GM19467 (cell line): ENCODE data around the gene GPR55.

Source experiments
- ATAC-seq: cut with Tn5 transposase; IDR thresholded peaks from one replicate; pipeline ENCODE4 v1.9.1; 2021; ENCODE audit warnings: mild to moderate bottlenecking, moderate library complexity; ENCODE audit not compliant: unreplicated experiment

GPR55 gene

DNA sequence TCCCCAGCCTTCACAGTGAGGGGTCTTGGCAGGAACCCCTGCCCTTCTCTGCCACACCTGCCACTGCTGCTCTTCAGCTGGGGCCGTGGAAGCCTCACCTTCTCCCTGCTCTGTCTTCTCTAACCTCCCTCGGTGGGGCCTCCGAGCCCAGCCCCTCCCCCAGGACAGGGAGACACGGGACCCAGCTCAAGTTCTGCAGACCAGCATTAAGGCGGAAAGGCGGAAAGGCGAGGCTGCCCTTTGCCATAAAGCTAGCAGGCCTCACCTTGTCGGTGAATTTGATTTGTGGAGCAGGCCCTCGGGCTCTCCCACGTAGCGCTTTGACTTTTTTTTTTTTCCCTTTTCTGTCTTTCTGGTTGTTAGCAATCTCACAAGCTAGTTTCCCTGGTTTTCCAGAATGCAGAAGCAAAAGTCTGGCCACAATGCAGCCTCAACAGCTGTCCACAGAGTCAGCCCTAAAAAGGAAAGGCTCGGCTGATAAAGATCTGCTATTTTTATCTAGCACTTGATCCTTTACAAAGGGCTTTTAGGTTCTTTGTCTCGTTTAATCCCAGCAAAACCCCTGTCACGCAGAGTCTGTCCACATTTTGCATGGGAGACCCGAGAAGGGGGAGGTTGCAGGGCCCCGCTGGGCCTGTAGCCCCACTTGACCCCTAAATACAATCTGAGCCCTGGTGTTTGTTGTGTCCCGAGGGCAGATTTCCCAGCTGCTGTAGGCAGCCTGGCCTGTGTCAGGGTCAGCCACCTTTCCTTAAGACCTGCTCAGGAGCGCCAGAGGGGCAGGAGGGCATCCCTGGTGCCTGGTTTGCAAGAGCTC, 54.3 kb downstream of the GPR55 start:
- no peak for ATAC-seq

DNA sequence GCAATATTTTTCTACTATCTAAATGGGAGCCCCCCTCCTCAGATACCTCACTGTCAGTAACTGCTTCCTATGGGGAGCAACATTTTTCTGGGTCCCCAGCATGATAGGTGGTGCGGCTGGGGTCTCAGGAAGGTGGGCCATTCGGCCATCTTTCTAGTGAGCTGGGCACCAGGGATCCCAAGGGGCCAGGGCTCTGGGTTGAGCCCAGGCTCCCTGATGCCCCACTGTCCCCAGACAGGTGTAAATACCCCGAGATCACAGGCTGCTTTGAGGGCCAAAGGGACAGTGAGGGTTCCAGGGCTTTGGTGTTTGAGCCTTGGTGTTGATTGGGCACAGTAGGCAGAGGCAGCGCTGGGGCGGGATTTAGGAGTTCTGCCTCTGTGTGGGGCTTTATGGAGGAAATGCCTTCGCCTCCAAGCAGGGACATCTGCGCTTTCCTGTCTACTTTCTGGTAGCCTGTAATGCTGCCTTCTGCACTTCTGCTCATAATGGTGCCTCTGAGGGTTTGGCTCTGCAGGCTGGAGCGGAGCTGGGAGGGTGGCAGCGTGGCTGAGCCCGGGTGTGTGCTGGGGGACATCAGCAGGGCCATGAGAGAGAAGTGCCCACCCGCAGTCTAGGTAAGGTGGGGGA, 55.0 kb downstream of the GPR55 start:
- ATAC-seq, result no peak

DNA sequence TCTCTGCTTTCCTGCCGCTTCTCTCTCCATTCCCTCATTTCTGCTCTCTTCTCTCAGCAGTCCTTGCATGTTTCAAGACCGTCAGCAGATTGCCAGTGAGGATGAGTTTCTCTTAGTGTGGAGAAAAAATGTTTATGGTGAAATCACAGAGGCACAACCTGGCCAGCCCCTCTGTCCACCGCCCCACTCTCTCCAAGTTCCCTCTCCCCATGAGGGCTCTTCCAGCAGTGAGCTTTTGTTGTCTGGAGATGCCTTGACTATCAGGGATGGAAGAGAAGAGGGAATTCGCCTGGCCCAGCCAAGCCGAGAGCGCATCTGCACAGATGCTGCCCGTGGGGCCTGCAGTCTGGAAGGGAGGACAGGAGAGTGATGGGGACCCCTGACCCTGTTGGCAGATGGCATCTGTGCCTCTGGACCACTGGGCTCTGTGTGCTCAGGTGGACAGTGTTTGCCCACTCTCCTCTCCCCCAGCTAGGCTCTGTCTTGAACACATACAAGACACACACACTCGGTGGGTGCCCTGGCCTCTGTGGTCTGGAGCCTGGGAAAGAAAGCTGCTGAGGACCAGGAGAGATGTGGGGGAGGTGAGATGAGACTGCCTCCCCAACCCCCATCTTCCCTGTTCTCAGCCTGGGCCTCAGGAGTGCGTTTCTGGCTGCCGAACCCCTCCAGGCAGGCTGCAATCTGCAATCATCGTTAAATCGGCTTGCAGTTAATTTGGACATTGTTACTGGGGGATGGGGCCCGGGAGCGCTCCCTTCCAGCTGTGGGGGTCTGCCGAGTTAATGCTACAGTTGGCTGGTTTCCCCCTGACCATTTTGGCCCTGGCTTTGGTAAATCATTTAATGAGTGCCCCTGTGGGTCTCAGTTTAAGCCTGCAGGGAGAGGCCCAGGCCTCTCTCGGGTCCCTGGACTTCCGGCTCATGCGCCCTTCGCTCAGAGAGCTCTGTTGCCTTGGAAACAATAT, 55.8 kb downstream of the GPR55 start:
- ATAC-seq, result no peak

DNA sequence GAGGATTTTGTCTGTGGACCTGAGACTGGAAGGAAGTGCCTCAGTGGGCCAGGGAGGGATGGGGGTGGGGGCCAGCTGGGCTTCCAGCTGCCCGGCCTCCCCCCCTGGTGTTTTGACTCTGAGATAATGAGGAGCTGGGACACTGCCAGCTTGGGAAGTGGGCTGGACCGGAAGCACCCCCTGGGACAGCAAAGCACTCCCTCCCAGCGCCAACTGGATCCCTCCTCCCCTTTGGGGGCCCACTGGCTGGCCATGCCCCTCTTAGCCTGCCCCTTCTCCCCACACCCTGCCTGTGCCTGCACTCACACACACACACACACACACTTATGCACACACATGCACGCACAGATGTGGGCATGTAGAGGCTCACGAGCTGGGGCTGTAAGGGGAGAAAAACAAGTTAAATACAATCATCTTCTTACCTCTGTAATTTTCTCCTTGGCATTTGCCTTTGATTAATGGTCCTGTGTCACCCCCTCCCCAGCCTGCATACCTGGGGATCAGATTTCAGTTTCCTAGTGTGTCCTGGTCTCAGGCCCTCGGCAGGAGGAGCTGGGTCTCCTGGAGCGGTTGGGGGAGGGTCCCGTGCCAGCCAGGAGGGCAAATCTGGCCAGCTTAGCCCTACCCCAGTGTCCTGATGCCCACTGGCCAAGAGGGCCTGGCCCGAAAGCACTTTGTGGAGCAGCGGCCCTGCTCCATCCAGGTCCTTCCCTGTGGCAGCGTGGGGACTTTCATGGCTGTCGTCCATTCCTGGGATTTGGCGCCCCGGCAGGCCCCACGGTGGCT, 56.7 kb downstream of the GPR55 start:
- ATAC-seq, result no peak

DNA sequence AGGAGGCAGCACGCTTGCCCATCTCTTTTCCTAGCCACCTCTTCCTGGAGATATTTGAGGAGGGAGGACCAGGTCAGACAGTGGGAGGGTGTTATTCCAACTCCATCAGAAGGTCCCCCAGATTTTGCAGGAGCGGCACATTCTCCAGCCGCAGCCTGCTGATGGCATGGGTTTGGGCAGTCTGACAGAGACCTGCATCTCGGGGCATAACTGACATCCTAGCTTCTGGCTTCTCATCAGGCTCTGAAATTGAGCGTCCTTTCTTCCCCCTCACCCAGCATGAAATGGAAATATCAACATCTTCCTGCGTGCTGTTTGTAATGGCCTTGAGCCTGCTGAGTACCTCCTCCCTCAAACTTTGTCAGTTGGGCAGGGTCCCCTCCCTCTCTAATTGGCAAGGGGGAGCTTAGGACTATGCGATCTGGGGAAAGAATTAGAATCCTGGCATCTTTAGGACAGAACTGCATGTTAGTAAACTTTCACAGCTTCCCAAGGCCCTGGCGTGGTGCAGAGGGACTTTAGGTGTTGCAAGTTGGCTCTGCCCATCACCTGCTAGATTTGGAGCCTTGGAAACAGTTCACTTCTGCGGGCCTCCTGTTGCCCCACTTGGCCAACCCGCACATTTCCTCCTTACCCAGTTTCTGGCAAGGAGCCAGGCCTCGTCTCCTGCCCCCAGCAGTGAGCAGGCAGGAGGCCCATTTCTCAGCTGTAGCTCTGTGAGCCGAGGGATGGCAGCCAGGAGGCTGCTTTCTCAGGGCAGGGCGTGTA, 58.1 kb downstream of the GPR55 start:
- no peak for ATAC-seq

DNA sequence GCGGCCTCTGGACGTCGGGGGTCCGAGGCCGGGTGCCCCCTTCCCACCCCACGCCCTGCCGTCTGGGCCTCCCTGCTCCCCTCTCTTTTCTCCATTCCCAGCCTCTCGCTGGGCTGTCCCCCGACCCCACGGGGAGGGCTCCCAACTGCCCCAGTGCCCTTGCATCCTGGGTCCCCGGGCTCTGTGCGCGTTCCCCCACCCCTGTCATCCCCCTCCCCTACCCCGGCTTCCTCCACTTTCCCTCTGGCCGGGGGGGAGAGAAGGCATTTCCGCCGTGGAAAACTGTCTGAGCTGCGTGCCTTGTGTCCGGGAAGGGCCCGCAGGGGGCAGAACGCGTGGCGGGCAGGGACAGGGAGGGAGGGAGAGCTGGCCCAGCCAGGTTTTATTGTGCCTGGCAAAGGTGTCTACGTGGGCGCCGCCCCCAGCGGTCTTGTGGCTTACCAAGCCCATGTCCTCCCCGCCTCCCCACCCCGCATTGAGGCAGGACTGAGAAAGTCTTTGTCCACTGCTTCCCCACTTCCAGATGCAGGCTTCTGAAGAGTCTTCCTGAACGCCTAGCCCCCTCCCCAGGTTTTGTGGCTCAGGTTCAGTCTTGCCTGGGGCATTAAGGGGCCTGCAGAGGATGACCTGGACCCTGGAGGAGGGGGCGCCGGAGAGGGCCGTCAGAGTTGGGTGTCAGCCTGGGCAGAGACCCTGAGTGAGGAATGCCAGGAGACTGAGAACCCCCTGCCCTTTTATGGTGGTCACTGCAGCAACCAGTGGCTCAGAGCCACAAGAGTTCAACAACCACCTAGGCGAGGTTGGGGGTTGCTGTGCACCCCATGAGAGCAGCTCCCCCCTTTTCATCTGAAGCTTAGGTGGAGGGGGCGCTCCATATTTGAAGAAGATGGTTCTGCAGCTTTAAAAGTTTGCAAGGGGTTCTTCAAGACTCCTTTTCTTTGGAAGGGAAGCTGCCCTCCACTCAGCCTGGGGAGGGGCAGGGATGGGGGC, 59.0 kb downstream of the GPR55 start:
- no peak for ATAC-seq

DNA sequence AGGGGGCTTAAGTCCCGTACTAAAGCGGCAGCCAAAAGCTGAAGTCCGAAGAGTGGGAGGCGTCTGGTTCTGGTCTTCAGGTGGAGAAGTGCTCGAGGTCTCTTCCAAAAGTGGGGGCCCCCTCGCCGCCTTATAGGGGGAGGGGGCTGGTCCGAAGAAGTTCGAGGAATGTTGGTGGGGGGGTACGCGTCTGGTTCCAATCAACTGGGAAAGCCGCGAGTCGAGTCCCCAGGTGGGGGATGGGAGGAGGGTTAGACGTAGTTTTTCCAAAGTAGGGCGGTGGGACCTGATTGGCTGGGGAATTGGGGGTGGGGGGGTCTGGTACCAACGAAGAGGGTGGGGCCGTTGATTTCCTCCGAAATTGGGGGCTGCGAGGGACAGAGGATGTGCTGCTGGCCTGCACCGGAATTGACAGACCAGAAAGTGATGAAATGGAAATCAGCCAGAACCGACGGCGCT, 59.7 kb downstream of the GPR55 start:
- no peak for ATAC-seq

DNA sequence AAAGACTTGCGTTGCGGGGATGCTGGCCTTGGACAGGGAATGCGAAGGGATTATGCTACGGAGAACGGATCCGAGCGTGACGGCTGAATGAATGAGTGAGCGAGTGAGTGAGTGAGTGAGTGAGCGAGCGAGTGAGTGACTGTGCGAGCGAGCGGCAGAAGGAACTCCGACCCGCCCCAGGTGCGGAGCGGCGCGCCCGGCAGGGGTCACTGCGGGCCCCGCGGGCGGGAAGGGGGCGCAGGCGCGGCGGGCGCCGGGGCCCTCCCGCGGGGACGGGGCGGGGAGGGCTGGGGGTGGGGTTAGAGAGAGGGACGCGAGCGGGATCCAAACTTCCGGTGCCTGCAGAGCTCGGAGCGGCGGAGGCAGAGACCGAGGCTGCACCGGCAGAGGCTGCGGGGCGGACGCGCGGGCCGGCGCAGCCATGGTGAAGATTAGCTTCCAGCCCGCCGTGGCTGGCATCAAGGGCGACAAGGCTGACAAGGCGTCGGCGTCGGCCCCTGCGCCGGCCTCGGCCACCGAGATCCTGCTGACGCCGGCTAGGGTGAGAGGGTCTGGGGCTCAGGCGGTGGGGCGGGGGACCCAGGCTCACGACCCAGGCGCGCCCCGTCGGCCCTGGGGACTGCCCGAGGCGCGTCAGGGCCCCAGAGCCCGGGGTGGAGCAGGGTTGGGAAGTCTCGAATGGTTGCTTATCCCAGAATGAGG, 60.3 kb downstream of the GPR55 start, which contains the start of gene ITM2C:
Gene ITM2C, plus strand, starts transcription at position 338 of the 702 bp plus-strand sequence. Its CDS starts 84 bp downstream, at position 422.
- peak; percentile 62 for ATAC-seq

DNA sequence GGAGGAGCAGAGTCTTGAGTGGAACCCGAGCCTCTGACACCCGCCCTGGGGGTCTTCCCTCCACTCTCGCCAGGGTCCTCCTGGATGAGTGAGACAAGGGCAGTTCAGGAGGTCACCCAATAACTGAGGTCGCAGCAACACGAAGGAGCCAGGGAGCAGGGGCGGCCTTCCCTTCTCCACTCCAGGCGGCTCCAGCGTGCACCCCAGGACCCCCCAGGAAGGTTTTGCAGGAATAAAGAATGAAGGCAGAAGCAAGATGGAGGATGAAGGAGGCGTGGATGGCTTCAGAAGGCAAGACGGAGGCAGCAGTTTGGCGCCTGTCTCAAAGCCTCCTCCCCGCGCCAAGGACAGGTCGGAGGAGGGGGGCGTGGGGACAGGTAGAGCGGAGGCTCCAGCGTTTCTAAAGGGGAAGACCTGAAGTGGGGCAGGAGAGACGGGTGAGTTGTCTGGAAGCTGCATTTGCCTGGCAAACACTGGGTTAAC, 60.9 kb downstream of the GPR55 start:
- no peak for ATAC-seq

DNA sequence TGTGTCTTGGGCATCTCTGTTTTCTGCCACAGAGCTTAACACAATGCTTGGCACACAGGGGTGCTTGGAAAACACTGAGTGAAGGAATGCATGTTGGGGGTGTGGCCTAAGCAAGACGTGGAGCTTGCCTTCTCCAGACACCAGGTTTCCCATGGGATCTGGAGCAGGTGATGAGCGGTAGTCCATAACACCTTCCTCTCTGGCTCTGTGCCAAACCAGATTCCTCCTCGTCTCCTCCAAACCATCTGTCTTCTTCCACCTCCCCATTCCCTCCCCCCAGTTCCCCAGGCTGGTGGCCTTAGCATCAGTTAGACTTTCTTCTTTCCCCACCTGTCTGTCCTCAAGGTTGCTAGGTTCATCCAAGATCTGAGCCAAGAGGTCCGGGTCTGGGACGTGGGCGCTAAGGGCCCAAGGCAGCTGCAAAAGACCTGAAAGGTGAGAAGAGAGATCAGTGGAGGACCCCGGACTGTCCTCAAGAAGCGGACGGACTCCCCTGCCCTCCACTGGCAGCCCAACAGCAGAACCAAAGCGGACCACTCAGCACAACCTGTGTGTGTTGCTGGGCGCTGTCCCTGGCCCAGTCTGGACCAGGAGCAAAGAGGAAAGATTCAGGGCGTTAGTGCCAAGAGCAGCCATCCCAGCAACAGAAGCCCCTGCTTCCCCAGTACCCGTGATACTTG, 61.5 kb downstream of the GPR55 start:
- ATAC-seq, result no peak

DNA sequence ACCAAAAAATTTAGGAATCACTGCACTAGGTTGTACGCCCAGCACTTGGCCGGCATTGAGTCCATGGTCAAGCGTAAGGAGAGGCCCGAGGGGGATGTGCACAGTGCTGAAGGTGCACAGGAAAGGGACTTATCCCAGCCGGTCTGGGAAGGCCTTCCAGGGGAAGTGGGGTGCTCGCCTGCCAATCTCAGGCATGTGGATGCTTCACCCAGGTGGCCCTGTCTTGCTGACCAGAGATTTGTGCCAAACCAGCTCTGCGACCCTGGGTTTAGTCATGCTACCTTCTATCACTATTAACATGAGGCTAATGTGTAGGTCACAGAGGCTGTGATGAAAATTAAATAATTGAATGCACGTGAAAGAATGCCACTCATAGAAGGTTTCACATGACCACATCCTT, 62.0 kb downstream of the GPR55 start:
- ATAC-seq, result no peak

DNA sequence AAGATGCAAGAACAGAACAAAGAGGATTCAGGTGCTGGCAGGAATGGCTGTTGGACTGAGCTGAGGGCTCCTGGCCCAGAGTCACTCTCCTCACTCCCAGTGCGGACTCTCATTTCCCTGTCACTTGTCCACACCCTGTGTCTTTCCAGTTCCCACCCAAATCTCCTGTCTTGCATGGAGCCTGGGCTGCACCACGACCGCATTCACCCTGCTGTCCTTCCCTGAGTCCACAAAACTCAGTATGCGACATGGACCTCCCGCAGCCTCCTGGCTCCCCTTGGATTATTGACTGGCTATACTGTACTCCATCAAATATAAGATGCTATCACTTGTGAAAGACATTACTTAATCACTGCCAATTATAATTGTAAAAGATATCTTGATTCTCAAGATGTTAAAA, 62.8 kb downstream of the GPR55 start:
- no peak for ATAC-seq

DNA sequence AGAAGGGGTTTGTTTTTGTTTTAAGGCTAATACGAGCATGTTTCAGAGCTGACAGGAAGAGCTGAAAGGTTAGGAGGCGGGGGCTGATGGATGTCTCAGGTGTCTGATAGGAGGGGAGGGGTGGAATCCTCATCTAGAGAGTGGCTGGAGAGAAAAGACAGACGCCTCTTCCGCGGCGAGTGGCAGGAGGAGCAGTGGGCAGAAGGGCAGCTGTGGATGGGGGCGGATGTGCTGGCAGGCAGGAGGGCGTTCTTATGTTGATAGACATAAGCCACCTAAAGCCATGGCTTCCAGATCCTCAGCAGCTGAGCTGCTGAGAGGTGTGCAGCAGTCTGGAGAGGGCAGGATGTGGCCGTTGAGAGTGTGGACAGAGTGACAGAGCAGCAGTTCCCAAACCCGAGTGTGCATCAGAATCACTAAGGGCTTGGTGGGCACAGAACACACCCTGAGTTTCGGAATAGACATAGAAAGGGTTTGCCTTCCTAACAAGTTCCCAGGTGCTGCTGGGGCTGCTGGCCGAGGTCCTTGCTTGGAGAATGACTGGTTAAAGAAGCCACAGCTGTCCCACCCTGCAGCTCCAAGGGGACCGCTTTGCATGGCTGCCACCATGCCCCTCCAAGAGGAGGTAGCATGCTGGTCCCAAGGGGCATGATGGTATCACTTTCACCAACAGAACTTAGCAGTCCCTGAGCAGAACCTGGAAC, 63.3 kb downstream of the GPR55 start:
- ATAC-seq, result no peak
